Ammon's horn (tissue), 1 donor: ENCODE data around the gene GALNT18.

Source experiments
- DNase-seq: peaks from one replicate; pipeline ENCODE4 v3.0.0-alpha.2; 2016; ENCODE audit warnings: low spot score

Gene GALNT18

GRCh38 chr11:11624204-11624603 lies 2.4 kb upstream of the GALNT18 start:
- DNase-seq, result no peak

GRCh38 chr11:11622772-11623171 lies 967 bp upstream of the GALNT18 start:
- DNase-seq, result no peak

- DNase-seq, result no peak
Measured at GRCh38 chr11:11622340-11622706, 518 bp upstream of the GALNT18 start.

- peak; percentile 61 for DNase-seq
Measured at GRCh38 chr11:11620921-11621572, 758 bp downstream of the GALNT18 start.

GRCh38 chr11:11620173-11620920 lies 1.5 kb downstream of the GALNT18 start:
- no peak for DNase-seq

- DNase-seq, result no peak
Measured at GRCh38 chr11:11618973-11619435, 2.8 kb downstream of the GALNT18 start.

- DNase-seq, result no peak
Measured at GRCh38 chr11:11615086-11615485, 6.7 kb downstream of the GALNT18 start.

- no peak for DNase-seq
Measured at GRCh38 chr11:11612439-11612838, 9.4 kb downstream of the GALNT18 start.

GRCh38 chr11:11611381-11611780 lies 10.4 kb downstream of the GALNT18 start:
- no peak for DNase-seq

- no peak for DNase-seq
Measured at GRCh38 chr11:11608783-11609232, 13.0 kb downstream of the GALNT18 start.

- no peak for DNase-seq
Measured at GRCh38 chr11:11607772-11608171, 14.0 kb downstream of the GALNT18 start.

GRCh38 chr11:11605821-11606450 lies 15.9 kb downstream of the GALNT18 start:
- DNase-seq, result no peak

- no peak for DNase-seq
Measured at GRCh38 chr11:11605181-11605580, 16.6 kb downstream of the GALNT18 start.

- no peak for DNase-seq
Measured at GRCh38 chr11:11604370-11604990, 17.3 kb downstream of the GALNT18 start.

GRCh38 chr11:11602011-11602410 lies 19.8 kb downstream of the GALNT18 start:
- DNase-seq, result no peak

GRCh38 chr11:11600288-11600687 lies 21.5 kb downstream of the GALNT18 start:
- DNase-seq, result no peak

GRCh38 chr11:11598243-11598642 lies 23.6 kb downstream of the GALNT18 start:
- no peak for DNase-seq

- DNase-seq, result no peak
Measured at GRCh38 chr11:11594162-11594561, 27.6 kb downstream of the GALNT18 start.

- no peak for DNase-seq
Measured at GRCh38 chr11:11592146-11592684, 29.6 kb downstream of the GALNT18 start.

GRCh38 chr11:11589437-11589836 lies 32.4 kb downstream of the GALNT18 start:
- DNase-seq, result no peak

- DNase-seq, result no peak
Measured at GRCh38 chr11:11588891-11589290, 32.9 kb downstream of the GALNT18 start.

GRCh38 chr11:11588243-11588642 lies 33.6 kb downstream of the GALNT18 start:
- no peak for DNase-seq
